Suprapubic skin (tissue), 4 donors: Measurements from ENCODE around the gene GRIN2A.

Source experiments
- EP300 ChIP-seq: sonication (generic); formaldehyde crosslinking; IDR thresholded peaks from one replicate; pipeline ENCODE4 v1.6.1; 2017; ENCODE audit warnings: antibody characterized with exemption
- POLR2AphosphoS5 ChIP-seq, 3 donors: sonication (generic); formaldehyde crosslinking; IDR thresholded peaks; one replicate each; pipeline ENCODE4 v1.6.1; 2017; ENCODE audit warnings: antibody characterized with exemption in 3 of 3
- TF ChIP-seq, protein P1 (sequence below), 2 donors: fragments of 200-600 bp in 1 of 2; fragments of 450-650 bp in 1 of 2; sonication (generic) in 1 of 2; IDR thresholded peaks; one replicate each; pipeline ENCODE4 v1.5.1; 2016 to 2019; ENCODE audit warnings: antibody characterized with exemption in 2 of 2, mild to moderate bottlenecking in 1 of 2, moderate library complexity in 1 of 2

DNA sequence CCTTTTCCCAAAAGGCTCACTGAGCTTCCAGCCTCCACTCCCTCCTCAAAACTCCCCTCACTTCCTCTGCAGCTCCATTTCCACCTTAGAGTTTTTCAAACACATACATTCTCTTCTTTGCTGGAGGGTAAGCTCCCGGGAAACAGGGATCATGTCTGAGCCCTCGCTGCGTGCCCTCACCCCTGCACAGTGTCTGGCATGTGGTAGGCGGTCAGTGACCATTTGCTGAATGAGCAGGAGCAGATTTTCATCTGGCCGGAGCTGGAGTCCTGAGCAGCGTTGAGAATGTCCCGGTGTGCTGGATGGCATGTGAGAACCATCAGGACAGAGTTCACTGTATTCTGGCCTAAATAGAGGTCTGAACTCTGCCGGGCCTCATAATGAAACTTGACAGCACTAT lies 274.5 kb downstream of the GRIN2A start:
- TF ChIP-seq, protein P1, sequence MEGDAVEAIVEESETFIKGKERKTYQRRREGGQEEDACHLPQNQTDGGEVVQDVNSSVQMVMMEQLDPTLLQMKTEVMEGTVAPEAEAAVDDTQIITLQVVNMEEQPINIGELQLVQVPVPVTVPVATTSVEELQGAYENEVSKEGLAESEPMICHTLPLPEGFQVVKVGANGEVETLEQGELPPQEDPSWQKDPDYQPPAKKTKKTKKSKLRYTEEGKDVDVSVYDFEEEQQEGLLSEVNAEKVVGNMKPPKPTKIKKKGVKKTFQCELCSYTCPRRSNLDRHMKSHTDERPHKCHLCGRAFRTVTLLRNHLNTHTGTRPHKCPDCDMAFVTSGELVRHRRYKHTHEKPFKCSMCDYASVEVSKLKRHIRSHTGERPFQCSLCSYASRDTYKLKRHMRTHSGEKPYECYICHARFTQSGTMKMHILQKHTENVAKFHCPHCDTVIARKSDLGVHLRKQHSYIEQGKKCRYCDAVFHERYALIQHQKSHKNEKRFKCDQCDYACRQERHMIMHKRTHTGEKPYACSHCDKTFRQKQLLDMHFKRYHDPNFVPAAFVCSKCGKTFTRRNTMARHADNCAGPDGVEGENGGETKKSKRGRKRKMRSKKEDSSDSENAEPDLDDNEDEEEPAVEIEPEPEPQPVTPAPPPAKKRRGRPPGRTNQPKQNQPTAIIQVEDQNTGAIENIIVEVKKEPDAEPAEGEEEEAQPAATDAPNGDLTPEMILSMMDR (IDR thresholded peaks at IDR 0.05) = no peak
- no peak for TF ChIP-seq EP300
- TF ChIP-seq POLR2AphosphoS5 (IDR thresholded peaks at IDR 0.05) = no peak
